HepG2 (cell line): Measurements from ENCODE around the gene RRBP1. TPM values are rescaled to one million over a fixed set of nuclear protein-coding genes. Genes with fewer than 3 reads are reported as not detected.

Source experiments
- CERS6 ChIP-seq: sonication (generic); formaldehyde crosslinking; IDR thresholded peaks from 2 replicates; pipeline ENCODE4 v1.5.0; 2020; ENCODE audit warnings: missing genetic modification reagents
- HDAC6 ChIP-seq: fragments of 200-600 bp; sonication (generic); IDR thresholded peaks from 2 replicates; pipeline ENCODE4 v1.7.0; 2017; ENCODE audit warnings: mild to moderate bottlenecking, antibody characterized with exemption, low read length, low read depth
- ISX ChIP-seq: sonication (generic); formaldehyde crosslinking; conservative IDR thresholded peaks from 2 replicates; pipeline ENCODE4 v1.5.0; 2020; ENCODE audit warnings: missing genetic modification reagents
- MYNN ChIP-seq: sonication (generic); formaldehyde crosslinking; IDR thresholded peaks from 2 replicates; pipeline ENCODE4 v1.4.0; 2020; ENCODE audit warnings: mild to moderate bottlenecking, low read depth, missing genetic modification reagents
- NFIB ChIP-seq: sonication (generic); formaldehyde crosslinking; IDR thresholded peaks from 2 replicates; pipeline ENCODE4 v1.9.0; 2021; ENCODE audit warnings: missing genetic modification reagents, mild to moderate bottlenecking, borderline replicate concordance
- PAF1 ChIP-seq: IDR thresholded peaks from 2 replicates; pipeline ENCODE4 v1.6.1; 2016; ENCODE audit warnings: missing genetic modification reagents, missing compliant biosample characterization
- PBX3 ChIP-seq: sonication (generic); formaldehyde crosslinking; IDR thresholded peaks from 2 replicates; pipeline ENCODE4 v1.8.1; 2023; ENCODE audit warnings: missing genetic modification reagents, inconsistent platforms, borderline replicate concordance
- PPARG ChIP-seq: conservative IDR thresholded peaks from 2 replicates; pipeline ENCODE4 v1.6.1; 2016; ENCODE audit warnings: missing biosample characterization, missing genetic modification reagents
- SUZ12 ChIP-seq: fragments of 150-350 bp; IDR thresholded peaks from 2 replicates; pipeline ENCODE4 v1.6.1; 2014; ENCODE audit warnings: low read depth, low read length
- TCF7L2 ChIP-seq: IDR thresholded peaks from 2 replicates; pipeline ENCODE4 v1.6.1; 2011; ENCODE audit warnings: mild to moderate bottlenecking, low read depth, low read length, moderate library complexity
- TOE1 ChIP-seq: sonication (generic); formaldehyde crosslinking; IDR thresholded peaks from 2 replicates; pipeline ENCODE4 v1.4.0; 2020; ENCODE audit warnings: mild to moderate bottlenecking, missing genetic modification reagents
- TOPORS ChIP-seq: sonication (generic); formaldehyde crosslinking; IDR thresholded peaks from 2 replicates; pipeline ENCODE4 v1.8.0; 2023; ENCODE audit warnings: mild to moderate bottlenecking, missing genetic modification reagents
- ZBTB7A ChIP-seq: sonication (generic); formaldehyde crosslinking; IDR thresholded peaks from 2 replicates; pipeline ENCODE4 v1.8.0; 2022; ENCODE audit warnings: mild to moderate bottlenecking, missing genetic modification reagents
- ZFP1 ChIP-seq: IDR thresholded peaks from 2 replicates; pipeline ENCODE4 v1.6.1; 2016
- ZNF281 ChIP-seq: sonication (generic); formaldehyde crosslinking; IDR thresholded peaks from 2 replicates; pipeline ENCODE4 v1.4.0; 2020; ENCODE audit warnings: missing genetic modification reagents, borderline replicate concordance
- ZNF430 ChIP-seq: sonication (generic); formaldehyde crosslinking; IDR thresholded peaks from 2 replicates; pipeline ENCODE4 v1.9.0; 2021; ENCODE audit warnings: mild to moderate bottlenecking, missing genetic modification reagents
- ZNF432 ChIP-seq: sonication (generic); formaldehyde crosslinking; IDR thresholded peaks from 2 replicates; pipeline ENCODE4 v1.5.0; 2020; ENCODE audit warnings: missing genetic modification reagents, mild to moderate bottlenecking, borderline replicate concordance
- ZNF503 ChIP-seq: sonication (generic); formaldehyde crosslinking; IDR thresholded peaks from 2 replicates; pipeline ENCODE4 v1.4.0; 2020; ENCODE audit warnings: missing genetic modification reagents
- ZNF512 ChIP-seq: sonication (generic); formaldehyde crosslinking; IDR thresholded peaks from 2 replicates; pipeline ENCODE4 v1.4.0; 2020; ENCODE audit warnings: mild to moderate bottlenecking, missing genetic modification reagents
- ZSCAN21 ChIP-seq: sonication (generic); formaldehyde crosslinking; IDR thresholded peaks from 2 replicates; pipeline ENCODE4 v1.8.0; 2022; ENCODE audit warnings: mild to moderate bottlenecking, missing genetic modification reagents, moderate library complexity, borderline replicate concordance
- polyA plus RNA-seq, 8 experiments: library from polyadenylated mRNA; depleted of rRNA in 3 of 8; stranded (reverse) in 7 of 8; unstranded in 1 of 8; fragments of >200 nt; fragmentation: Illumina TruSeq in 4 of 8; extraction: Trizol in 4 of 8; gene quantifications; 2 replicates each; pipeline versions ENCODE4 v1.2.1 to v1.2.3, GENCODE V29; 2011 to 2016; ENCODE audit warnings: low read depth in 4 of 8, missing spikeins in 1 of 8, mixed read lengths in 1 of 8; ENCODE audit not compliant: insufficient read depth in 1 of 8
- total RNA-seq, 5 experiments: library from RNA; depleted of rRNA; stranded (reverse); fragments of >200 nt; fragmentation: Illumina TruSeq; extraction: Trizol; gene quantifications; 2 replicates each; pipeline ENCODE4 v1.2.3, GENCODE V29; 2016; ENCODE audit warnings: low read depth in 1 of 5

Gene RRBP1
- total and polyA plus RNA-seq, 2 of the 13 experiments (the other 11 are each of a cell fraction or from before 2014, with no cell fraction given) = 150 to 222 TPM

GRCh38 chr20:17612287-17612991, 69.6 kb downstream of the RRBP1 start (continued):
- TF ChIP-seq TOPORS (no peak), TOE1 (no peak), TCF7L2 (no peak), ZSCAN21 (CRISPR knock-in tag) (peak; percentile 67; the same call in 1 of the 2 replicates), PBX3 (CRISPR knock-in tag) (no peak), ISX (no peak), ZNF281 (CRISPR knock-in tag) (no peak), SUZ12 (no peak), ZNF512 (peak; percentile 36; the same call in 1 of the 2 replicates), MYNN (CRISPR knock-in tag) (no peak), PPARG (CRISPR knock-in tag) (no peak), CERS6 (CRISPR knock-in tag) (0 out of 2 replicates have a peak, but pooled peaks have one; percentile 75), ZNF432 (CRISPR knock-in tag) (no peak), NFIB (no peak), ZNF430 (no peak), ZNF503 (no peak), PAF1 (peak; percentile 69; the same call in 1 of the 2 replicates), HDAC6 (no peak), ZBTB7A (CRISPR knock-in tag) (no peak), ZFP1 (no peak)
